ENCODE measurements around the gene PIGS. TPM values are rescaled to one million over a fixed set of nuclear protein-coding genes. Genes with fewer than 3 reads are reported as not detected.

The PIGS gene
- total RNA-seq, 2 donors from 2014 or later = 74.9 to 93.2 TPM

DNA sequence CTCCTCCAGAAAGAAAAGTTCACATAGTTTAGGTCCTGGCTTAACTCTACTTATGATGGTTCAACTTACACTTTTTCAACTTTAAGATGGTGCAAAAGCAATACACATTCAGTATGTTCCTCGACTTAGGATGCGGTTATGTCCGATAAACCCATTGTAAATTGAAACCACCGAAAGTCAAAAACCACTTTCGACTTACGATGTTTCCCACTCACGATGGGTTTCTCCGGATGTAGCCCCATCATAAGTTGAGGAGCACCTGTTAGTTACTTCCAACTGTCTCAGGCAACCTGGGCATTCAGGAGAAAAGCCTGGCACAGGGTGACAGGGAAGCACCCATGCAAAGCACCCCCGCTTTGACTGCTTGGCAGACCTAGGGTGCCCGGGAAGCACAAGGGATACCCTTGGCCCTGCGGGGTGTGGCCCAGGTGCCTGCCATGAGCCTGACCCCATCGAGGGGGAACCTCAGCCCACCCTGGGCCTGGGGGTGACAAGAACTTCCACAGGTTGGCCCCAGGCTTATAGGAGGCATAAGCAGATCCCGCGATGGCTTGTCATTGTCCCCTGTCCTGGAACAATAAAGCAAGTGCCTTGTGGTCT lies 32.9 kb downstream of the PIGS start:
- ATAC-seq = no peak
- no peak for DNase-seq (ENCODE audit: low spot score)
- H3K27ac Mint-ChIP-seq = peak overlapping the region in 1 of 2 donors; percentile 39
- no peak overlapping the region for H3K4me3 Mint-ChIP-seq
- H3K36me3 Mint-ChIP-seq = no peaks in the 10 kb centered on the region
- H3K4me1 Mint-ChIP-seq (ENCODE audit: low read depth in 2 of 2) = no peaks in the 10 kb centered on the region
- H3K27me3 Mint-ChIP-seq = no peaks in the 10 kb centered on the region
- H3K9me3 Mint-ChIP-seq = no peaks in the 10 kb centered on the region

GRCh38 chr17:28537219-28537610 lies 34.1 kb downstream of the PIGS start:
- Mint-ChIP-seq H3K4me3 (no peak overlapping the region), H3K4me1 (ENCODE audit: low read depth in 2 of 2) (no peaks in the 10 kb centered on the region), H3K27ac (no peak overlapping the region), H3K36me3 (no peaks in the 10 kb centered on the region), H3K27me3 (no peaks in the 10 kb centered on the region), H3K9me3 (no peaks in the 10 kb centered on the region)
- DNase-seq (ENCODE audit: low spot score) (no peak), ATAC-seq (no peak)

GRCh38 chr17:28536532-28537218 lies 34.6 kb downstream of the PIGS start:
- H3K4me1 Mint-ChIP-seq (ENCODE audit: low read depth in 2 of 2) = no peaks in the 10 kb centered on the region
- H3K27ac Mint-ChIP-seq = no peak overlapping the region
- H3K4me3 Mint-ChIP-seq = no peak overlapping the region
- DNase-seq (ENCODE audit: low spot score) (no peak), ATAC-seq (no peak)
- H3K9me3 Mint-ChIP-seq = no peaks in the 10 kb centered on the region
- no peaks in the 10 kb centered on the region for H3K27me3 Mint-ChIP-seq
- H3K36me3 Mint-ChIP-seq = no peaks in the 10 kb centered on the region

DNA sequence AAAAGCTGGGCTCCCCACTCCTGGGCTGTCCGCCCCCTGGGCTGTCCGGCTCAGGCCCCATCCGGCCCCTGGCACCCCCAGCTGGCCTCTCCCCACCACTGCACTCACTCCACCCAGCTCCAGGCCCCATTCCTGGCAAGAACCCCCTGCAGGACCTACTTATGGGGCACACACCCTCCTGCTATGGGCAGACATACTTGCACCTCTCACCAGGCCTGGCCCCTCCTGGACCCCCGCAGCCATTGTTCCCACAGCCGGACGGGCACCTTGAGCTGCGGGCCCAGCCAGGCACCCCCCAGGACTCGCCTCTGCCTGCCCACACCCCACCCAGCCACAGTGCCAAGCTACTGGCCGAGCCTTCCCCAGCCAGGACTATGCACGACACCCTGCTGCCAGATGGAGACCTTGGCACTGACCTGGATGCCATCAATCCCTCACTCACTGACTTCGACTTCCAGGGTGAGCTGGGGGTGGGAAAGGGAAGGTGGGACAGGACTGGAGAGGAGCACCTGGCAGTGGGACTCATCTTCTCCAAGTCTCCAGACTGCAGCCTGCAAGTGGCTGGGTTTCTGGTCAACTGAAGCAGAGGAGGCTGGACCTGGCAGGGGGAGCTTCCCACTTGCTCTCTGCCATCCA lies 36.5 kb downstream of the PIGS start:
- ATAC-seq (no peak), DNase-seq (ENCODE audit: low spot score) (no peak)
- no peak overlapping the region for H3K27ac Mint-ChIP-seq
- H3K4me1 Mint-ChIP-seq (ENCODE audit: low read depth in 2 of 2) = no peaks in the 10 kb centered on the region
- no peaks in the 10 kb centered on the region for H3K27me3 Mint-ChIP-seq
- no peaks in the 10 kb centered on the region for H3K36me3 Mint-ChIP-seq
- no peak overlapping the region for H3K4me3 Mint-ChIP-seq
- H3K9me3 Mint-ChIP-seq = no peaks in the 10 kb centered on the region

DNA sequence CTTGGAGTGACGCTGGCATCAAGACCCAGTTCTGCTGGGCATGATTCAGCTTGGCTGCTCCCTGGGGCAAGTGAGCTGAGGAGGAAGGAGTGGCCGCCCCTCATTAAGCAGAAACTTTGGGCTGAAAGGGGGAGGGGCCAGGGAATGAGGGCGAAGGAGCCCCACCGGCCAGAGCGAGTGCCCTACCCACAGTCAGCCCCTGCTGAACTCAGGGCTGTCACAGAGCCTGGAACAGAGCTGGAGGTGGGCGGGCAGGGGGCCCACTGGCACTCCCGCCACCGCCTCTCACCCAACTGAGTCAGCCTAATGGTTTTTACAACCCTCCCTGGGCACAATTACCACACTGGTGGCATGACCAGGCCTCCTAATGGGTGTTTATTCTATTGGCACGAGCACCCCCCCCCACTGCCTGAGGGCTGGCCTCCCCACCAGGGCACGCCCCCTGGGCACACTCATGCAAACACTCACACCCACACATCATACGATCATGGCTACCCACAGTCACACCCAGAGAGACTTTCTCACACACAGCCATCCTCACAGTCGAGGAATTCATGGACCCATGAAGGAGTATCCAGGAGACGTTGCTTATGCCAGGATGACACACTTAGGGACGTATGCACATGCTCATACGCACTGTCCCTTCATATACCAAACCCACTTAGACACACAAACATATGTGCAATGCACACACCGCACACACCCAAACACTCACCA lies 38.1 kb downstream of the PIGS start:
- ATAC-seq = no peak
- no peaks in the 10 kb centered on the region for H3K9me3 Mint-ChIP-seq
- H3K4me1 Mint-ChIP-seq (ENCODE audit: low read depth in 2 of 2) = no peaks in the 10 kb centered on the region
- no peaks in the 10 kb centered on the region for H3K36me3 Mint-ChIP-seq
- DNase-seq (ENCODE audit: low spot score) = no peak
- H3K27me3 Mint-ChIP-seq = no peaks in the 10 kb centered on the region
- no peak overlapping the region for H3K4me3 Mint-ChIP-seq
- H3K27ac Mint-ChIP-seq = no peak overlapping the region

- Mint-ChIP-seq H3K36me3 (no peaks in the 10 kb centered on the region), H3K27me3 (no peaks in the 10 kb centered on the region), H3K4me1 (ENCODE audit: low read depth in 2 of 2) (no peaks in the 10 kb centered on the region), H3K27ac (no peak overlapping the region), H3K9me3 (no peaks in the 10 kb centered on the region), H3K4me3 (no peak overlapping the region)
- DNase-seq (ENCODE audit: low spot score) = no peak
- no peak for ATAC-seq
Measured at GRCh38 chr17:28532050-28532960, 39.0 kb downstream of the PIGS start.

- Mint-ChIP-seq H3K4me1 (ENCODE audit: low read depth in 2 of 2) (no peaks in the 10 kb centered on the region), H3K36me3 (no peaks in the 10 kb centered on the region), H3K27ac (no peak overlapping the region), H3K27me3 (no peaks in the 10 kb centered on the region), H3K9me3 (no peaks in the 10 kb centered on the region), H3K4me3 (no peak overlapping the region)
- DNase-seq (ENCODE audit: low spot score) (no peak), ATAC-seq (no peak)
Measured at GRCh38 chr17:28530926-28531325, 40.4 kb downstream of the PIGS start.

- H3K36me3 Mint-ChIP-seq = no peaks in the 10 kb centered on the region
- H3K27ac Mint-ChIP-seq = no peak overlapping the region
- no peaks in the 10 kb centered on the region for H3K27me3 Mint-ChIP-seq
- no peaks in the 10 kb centered on the region for H3K4me1 Mint-ChIP-seq (ENCODE audit: low read depth in 2 of 2)
- H3K4me3 Mint-ChIP-seq = no peak overlapping the region
- H3K9me3 Mint-ChIP-seq = no peaks in the 10 kb centered on the region
- DNase-seq (ENCODE audit: low spot score) = no peak
- ATAC-seq = no peak
Measured at GRCh38 chr17:28530250-28530649, 41.1 kb downstream of the PIGS start.

DNA sequence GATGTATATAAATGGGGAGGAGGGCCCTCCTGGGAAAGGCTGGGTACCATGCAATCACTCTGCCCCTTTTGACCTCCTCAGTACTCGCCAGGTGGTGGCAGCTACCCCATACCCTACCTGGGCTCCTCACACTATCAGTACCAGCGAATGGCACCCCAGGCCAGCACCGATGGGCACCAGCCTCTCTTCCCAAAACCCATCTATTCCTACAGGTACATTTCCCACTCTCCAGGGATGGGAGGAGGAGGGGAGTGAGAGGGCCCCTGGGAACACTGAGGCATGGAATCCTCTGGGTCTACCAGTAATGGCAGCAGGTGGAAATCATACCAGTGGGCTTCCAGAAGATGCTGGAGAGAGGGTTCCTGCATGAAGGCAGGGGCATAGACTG lies 42.3 kb downstream of the PIGS start:
- ATAC-seq = no peak
- Mint-ChIP-seq H3K4me3 (no peak overlapping the region), H3K36me3 (no peaks in the 10 kb centered on the region), H3K9me3 (no peaks in the 10 kb centered on the region), H3K4me1 (ENCODE audit: low read depth in 2 of 2) (no peaks in the 10 kb centered on the region), H3K27me3 (no peaks in the 10 kb centered on the region), H3K27ac (no peak overlapping the region)
- no peak for DNase-seq (ENCODE audit: low spot score)

GRCh38 chr17:28528327-28529012 lies 42.9 kb downstream of the PIGS start:
- Mint-ChIP-seq H3K9me3 (no peaks in the 10 kb centered on the region), H3K36me3 (no peaks in the 10 kb centered on the region), H3K27ac (no peak overlapping the region), H3K27me3 (no peaks in the 10 kb centered on the region), H3K4me3 (no peak overlapping the region), H3K4me1 (ENCODE audit: low read depth in 2 of 2) (no peaks in the 10 kb centered on the region)
- ATAC-seq (no peak), DNase-seq (ENCODE audit: low spot score) (no peak)

DNA sequence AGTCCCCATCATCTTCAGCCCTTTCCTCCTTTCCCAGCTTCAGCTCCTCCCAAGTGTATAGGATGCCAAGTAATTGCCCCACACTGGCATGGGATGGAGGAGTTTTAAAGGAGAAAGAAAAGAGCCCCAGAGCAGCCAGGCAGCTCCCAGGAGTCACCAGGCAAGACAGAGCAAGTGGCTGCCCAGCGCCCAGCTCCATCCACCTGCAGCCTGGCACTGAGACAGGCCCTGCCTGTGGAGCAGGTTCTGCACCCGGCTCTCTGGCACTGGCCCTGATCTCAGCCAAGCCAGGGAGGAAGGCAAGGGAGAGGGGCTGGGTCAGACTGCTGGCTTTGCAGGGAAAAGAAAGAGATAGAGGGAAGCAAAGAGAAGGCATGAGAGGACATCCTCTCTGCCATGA lies 43.5 kb downstream of the PIGS start:
- no peak for ATAC-seq
- H3K27me3 Mint-ChIP-seq = no peaks in the 10 kb centered on the region
- no peaks in the 10 kb centered on the region for H3K4me1 Mint-ChIP-seq (ENCODE audit: low read depth in 2 of 2)
- no peaks in the 10 kb centered on the region for H3K9me3 Mint-ChIP-seq
- no peaks in the 10 kb centered on the region for H3K36me3 Mint-ChIP-seq
- no peak for DNase-seq (ENCODE audit: low spot score)
- H3K4me3 Mint-ChIP-seq = no peak overlapping the region
- H3K27ac Mint-ChIP-seq = no peak overlapping the region

- Mint-ChIP-seq H3K27ac (no peak overlapping the region), H3K27me3 (no peaks in the 10 kb centered on the region), H3K9me3 (no peaks in the 10 kb centered on the region), H3K4me3 (no peak overlapping the region), H3K36me3 (no peaks in the 10 kb centered on the region), H3K4me1 (ENCODE audit: low read depth in 2 of 2) (no peaks in the 10 kb centered on the region)
- ATAC-seq (no peak), DNase-seq (ENCODE audit: low spot score) (no peak)
Measured at GRCh38 chr17:28527181-28527681, 44.1 kb downstream of the PIGS start.

DNA sequence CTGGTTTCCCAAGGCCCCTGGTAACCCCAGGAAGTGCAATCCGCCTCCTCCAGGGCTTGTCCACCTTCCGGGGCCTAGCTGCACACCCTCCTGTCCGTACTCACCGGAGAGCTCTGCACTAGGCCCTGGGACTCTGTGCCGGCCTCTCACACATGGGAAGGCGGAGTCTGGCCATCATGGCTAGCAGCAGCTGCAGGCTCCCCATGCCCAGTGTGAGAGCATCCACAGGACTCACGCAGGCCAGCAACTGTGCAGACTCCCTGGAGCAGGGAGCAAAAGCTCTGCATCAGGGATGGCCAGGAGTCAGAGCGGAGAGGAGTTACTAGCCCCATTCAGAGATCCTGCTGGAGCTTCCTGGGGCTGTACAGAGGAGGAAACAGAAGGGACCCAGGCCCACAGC lies 44.9 kb downstream of the PIGS start:
- ATAC-seq = no peak
- Mint-ChIP-seq H3K4me1 (ENCODE audit: low read depth in 2 of 2) (no peaks in the 10 kb centered on the region), H3K36me3 (no peaks in the 10 kb centered on the region), H3K4me3 (no peak overlapping the region), H3K9me3 (no peaks in the 10 kb centered on the region), H3K27me3 (no peaks in the 10 kb centered on the region), H3K27ac (no peak overlapping the region)
- DNase-seq (ENCODE audit: low spot score) = no peak
